Fibroblast of skin of left quadriceps (primary cell): Measurements from ENCODE around the gene TRPM4.
"Not testable (repeated sequence)": the region's sequence is repeated elsewhere in the genome, so short reads cannot be mapped to it uniquely, and the experiment has no call there.

Experiments
- DNase-seq, 2 experiments: peaks; one replicate each; pipeline ENCODE4 v3.0.0-alpha.2; 2013; ENCODE audit warnings: low read depth in 2 of 2

Gene TRPM4

GRCh38 chr19:49127225-49127624, 30.4 kb upstream of the TRPM4 start:
- DNase-seq, result not testable (repeated sequence)

- DNase-seq, result peak; percentile 93 to 94
Observed at GRCh38 chr19:49127674-49128544, 29.7 kb upstream of the TRPM4 start.

GRCh38 chr19:49128545-49129237, 28.9 kb upstream of the TRPM4 start:
- DNase-seq, result no peak

- DNase-seq, result no peak
Observed at GRCh38 chr19:49129238-49129583, 28.4 kb upstream of the TRPM4 start.

- no peak for DNase-seq
Observed at GRCh38 chr19:49130325-49130724, 27.3 kb upstream of the TRPM4 start.

GRCh38 chr19:49132974-49133609, 24.5 kb upstream of the TRPM4 start:
- no peak for DNase-seq

- no peak for DNase-seq
Observed at GRCh38 chr19:49133621-49134454, 23.8 kb upstream of the TRPM4 start.

GRCh38 chr19:49135686-49136085, 21.9 kb upstream of the TRPM4 start:
- DNase-seq, result no peak

- DNase-seq, result no peak
Observed at GRCh38 chr19:49136771-49137171, 20.8 kb upstream of the TRPM4 start.

GRCh38 chr19:49140951-49141350, 16.6 kb upstream of the TRPM4 start:
- no peak for DNase-seq

GRCh38 chr19:49141352-49141751, 16.2 kb upstream of the TRPM4 start:
- no peak for DNase-seq

- peak; percentile 78 to 82 for DNase-seq
Observed at GRCh38 chr19:49142866-49143335, 14.7 kb upstream of the TRPM4 start.

GRCh38 chr19:49145573-49146407, 11.8 kb upstream of the TRPM4 start:
- DNase-seq, result peak in 1 of 2 experiments; percentile 60

- not testable (repeated sequence) for DNase-seq
Observed at GRCh38 chr19:49146408-49146770, 11.2 kb upstream of the TRPM4 start.

GRCh38 chr19:49148044-49148682, 9.4 kb upstream of the TRPM4 start:
- DNase-seq, result no peak

- peak; percentile 89 for DNase-seq
Observed at GRCh38 chr19:49148784-49149651, 8.6 kb upstream of the TRPM4 start.

- peak; percentile 83 to 85 for DNase-seq
Observed at GRCh38 chr19:49149652-49150105, 7.9 kb upstream of the TRPM4 start.

GRCh38 chr19:49150106-49150943, 7.3 kb upstream of the TRPM4 start:
- DNase-seq, result peak; percentile 64 to 65
